SK-N-DZ (cell line): ENCODE measurements around the gene MIA3. TPM values are rescaled to one million over a fixed set of nuclear protein-coding genes. Genes with fewer than 3 reads are reported as not detected.
"Not testable (repeated sequence)": the region's sequence is repeated elsewhere in the genome, so short reads cannot be mapped to it uniquely, and the experiment has no call there.

Experiments
- DNase-seq: peaks from one replicate; pipeline ENCODE4 v3.0.0-alpha.2; 2015; ENCODE audit warnings: low spot score
- polyA plus RNA-seq, 2 experiments: library from polyadenylated mRNA; depleted of rRNA; stranded (reverse); fragments of >200 nt; gene quantifications; 2 replicates each; pipeline ENCODE4 v1.2.3, GENCODE V29; 2014

Gene MIA3
- 14.9 and 15.4 TPM in 2 replicates for polyA plus RNA-seq (2014; cell fraction: cytosol; rRNA removed)
- 34.5 and 45.4 TPM in 2 replicates for polyA plus RNA-seq (2014; cell fraction: nucleus; rRNA removed)

- peak; percentile 10 for DNase-seq
Observed at GRCh38 chr1:222618001-222618879, at the start of gene MIA3. MIA3 (plus strand) TSS chr1:222618097; CDS start chr1:222618111, 14 bp downstream.

DNA sequence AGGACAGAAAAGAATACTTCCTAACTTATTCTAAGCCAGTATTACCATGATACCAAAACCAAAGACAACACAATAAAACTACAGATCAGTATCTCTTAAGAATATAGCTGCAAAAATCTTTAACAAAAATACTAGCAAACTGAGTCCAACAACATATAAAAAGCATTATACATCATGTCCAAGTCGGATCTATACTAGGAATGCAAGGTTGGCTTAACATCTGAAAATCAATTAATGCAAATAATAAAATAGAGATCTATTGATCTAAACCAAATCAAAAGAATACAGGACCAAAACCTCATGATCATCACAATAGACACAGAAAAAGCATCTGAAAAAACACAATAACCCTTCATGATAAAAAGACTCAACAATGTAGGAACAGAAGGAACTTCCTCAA lies 47.1 kb upstream of the MIA3 start:
- DNase-seq: no peak

- DNase-seq: no peak
Observed at GRCh38 chr1:222579316-222579715, 38.6 kb upstream of the MIA3 start.

GRCh38 chr1:222582099-222582774 lies 35.7 kb upstream of the MIA3 start:
- no peak for DNase-seq

DNA sequence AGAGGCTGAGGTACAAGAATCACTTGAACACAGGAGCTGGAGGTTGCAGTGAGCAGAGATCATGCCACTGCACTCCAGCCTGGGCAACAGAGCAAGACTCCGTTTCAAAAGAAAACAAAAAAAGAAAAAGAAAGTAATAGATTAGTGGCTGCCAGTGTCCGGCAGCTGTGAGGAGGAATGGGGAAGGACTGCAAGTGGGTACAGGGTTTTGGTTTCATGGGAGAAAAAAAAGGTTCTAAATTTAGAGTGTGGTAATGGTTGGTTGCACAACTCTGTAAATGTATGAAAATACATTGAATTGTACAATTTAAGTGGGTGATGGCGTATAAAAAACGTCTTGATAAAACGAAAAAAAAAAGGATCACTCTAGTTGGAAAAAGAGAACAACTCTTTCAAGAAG lies 34.8 kb upstream of the MIA3 start:
- DNase-seq: no peak

GRCh38 chr1:222586842-222587241 lies 31.1 kb upstream of the MIA3 start:
- no peak for DNase-seq

DNA sequence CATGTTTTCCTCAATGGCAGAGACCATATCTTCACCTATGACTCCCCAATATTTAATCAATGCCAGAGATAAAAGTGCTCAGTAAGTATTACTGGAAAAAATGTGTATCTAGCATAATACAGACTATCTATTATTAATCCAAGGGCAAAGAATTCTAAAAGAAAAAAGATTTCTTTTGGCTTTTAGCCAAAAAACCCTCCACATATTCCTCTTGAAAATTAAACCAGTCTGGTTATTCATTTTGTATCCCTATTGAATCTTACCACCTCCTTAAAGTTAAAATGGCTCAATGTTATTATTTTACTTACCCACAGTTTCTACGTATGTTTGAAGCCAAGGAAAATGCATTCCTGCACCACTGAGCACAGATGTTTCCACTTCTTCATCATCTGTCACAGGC lies 29.8 kb upstream of the MIA3 start:
- no peak for DNase-seq

DNA sequence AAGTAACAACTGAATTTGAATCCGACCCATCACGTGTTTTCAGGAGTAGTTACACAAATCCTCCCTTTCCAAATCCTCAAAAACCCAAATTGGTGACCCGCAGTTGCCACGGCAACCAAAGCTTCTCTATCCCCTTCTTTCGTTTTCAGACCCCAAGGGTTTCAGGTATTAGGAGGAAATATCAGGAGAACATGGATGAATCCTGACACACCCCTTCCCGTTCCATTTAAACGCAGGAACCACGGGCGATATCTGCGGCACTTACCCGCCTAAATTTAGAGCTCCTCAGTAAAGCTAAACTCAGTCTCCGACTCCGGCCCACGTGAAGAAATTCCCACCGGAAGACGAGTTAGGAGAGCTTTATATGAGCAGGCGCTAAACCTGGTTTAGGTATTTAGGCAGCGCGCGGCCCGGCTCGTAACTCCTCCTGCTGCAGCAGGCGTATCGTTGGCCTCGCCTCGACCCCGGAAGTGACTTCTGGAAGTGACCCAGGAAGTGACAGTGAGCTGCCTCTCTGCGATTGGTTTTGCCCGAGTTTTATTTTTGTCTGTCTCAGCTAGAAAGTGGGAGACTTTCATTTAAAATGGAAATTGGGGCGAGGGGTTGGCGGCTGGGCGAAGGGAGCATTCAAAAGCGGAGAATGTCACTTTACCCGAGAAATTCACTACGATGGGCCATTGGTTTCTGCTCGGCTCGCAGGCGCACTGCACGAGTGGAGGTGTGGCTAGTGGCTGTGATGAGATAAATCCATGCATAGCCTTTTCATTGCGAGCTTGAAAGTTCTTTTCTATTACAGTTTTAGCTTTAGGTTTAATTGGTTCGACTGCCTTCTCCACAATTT lies 28.2 kb upstream of the MIA3 start, which contains the start of gene TAF1A:
Gene TAF1A, minus strand, starts transcription at position 472 of the 841 bp plus-strand sequence.
- DNase-seq: peak; percentile 78

- no peak for DNase-seq
Observed at GRCh38 chr1:222592171-222592570, 25.7 kb upstream of the MIA3 start.

GRCh38 chr1:222594789-222595188 lies 23.1 kb upstream of the MIA3 start:
- DNase-seq: no peak

DNA sequence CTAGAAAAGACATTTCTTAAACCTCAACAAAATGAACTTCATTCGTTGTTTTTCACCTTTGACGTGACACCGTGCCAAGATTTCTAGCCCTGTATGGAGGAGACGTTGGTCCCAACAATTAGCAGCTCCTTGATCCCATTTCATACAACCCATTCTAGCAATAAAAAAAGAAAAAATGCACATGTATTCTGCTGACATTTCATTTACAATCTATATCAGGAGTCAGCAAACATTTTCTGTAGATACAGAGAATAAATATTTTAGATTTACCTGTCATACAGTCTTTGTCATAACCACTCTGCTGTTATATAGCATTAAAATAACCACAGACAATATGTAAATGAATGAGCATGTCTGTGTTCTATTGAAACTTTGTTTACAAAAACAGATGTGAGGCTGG lies 21.2 kb upstream of the MIA3 start:
- no peak for DNase-seq

DNA sequence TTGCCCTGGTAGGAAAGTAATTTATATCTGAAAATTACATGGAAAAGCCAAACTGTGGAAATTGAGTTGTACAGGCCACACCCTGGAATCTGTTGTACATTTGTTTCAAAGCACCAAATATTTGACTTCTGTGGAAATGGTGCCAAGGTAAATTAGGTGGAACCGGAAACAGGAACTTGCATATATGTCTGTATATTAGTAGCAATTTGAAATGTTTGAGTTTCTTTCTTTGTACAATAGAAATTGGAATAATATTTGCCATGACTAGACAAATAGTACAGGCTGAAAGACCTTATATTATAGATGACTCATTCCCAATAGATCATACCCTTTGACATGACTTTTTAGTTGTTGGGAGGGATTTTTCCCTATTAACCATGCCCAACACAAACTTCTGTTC lies 17.6 kb upstream of the MIA3 start:
- no peak for DNase-seq

DNA sequence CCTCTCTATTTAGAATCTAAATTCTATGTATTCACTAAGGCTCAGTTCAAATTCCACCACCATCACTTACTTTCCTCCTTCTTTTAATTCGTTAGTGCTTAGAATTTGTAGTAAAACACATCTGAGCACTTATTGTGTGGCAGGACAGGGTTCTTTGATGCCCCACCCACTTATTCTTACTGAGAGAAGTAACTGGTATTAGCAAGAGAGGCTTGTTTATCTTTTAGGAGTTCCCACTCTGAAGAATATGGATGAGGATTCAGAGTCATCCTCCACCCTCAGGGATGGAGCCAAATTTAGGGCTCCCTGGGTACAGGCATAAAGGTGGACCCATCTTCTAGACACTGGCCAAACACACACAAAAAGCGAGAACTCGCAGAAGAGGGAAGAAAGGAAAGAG lies 16.6 kb upstream of the MIA3 start:
- DNase-seq: no peak

DNA sequence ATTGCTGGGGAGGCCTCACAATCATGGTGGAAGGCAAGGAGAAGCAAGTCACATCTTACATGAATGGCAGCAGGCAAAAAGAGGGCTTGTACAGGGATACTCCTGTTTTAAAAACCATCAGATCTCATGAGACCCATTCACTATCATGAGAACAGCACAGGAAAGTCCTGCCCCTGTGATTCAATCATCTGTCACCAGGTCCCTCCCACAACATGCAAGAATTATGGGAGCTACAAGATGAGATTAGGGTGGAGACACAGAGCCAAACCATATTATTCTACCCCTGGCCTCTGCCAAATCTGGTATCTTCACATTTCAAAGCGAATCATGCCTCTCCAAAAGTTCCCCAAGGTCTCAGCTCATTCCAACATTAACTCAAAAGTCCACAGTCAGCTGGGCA lies 11.1 kb upstream of the MIA3 start:
- DNase-seq: no peak

- not testable (repeated sequence) for DNase-seq
Observed at GRCh38 chr1:222609111-222609510, 8.8 kb upstream of the MIA3 start.

DNA sequence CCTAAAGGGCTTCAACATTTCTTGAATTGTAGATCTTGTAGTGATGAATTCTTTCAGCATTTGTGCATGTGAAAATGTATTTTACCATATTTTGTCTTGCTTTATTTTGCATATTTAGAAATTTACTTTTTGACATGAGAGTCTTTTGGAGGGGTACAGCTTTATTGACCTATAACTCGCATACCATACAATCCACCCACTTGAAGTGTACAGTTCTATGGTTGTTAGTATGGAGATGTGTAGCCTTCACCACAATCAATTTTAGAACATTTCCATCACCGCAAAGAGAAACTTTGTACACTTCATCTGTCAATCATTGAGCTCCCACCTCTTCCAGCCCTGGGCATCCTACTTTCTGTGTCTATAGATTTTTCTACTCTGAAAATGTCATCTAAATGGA lies 7.2 kb upstream of the MIA3 start:
- DNase-seq: no peak

DNA sequence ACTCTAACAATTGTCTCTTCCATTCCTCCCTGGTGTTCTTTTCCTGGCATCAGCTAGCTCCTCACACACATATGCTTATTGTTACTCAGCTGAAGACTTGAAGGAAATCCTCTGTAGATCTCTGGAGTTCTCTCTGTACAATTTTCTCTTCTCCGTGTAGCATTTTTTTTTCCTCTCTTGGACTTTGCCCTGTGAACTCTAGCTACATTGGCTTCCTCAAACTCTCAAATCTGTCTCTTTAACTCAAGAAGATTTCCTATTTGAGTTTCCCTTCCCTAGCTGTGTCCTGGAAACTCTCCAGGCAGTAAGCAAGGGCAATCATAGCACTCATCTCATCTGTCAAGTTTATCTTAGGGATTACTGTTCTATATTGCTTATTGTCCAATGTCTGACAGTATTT lies 4.3 kb upstream of the MIA3 start:
- no peak for DNase-seq

DNA sequence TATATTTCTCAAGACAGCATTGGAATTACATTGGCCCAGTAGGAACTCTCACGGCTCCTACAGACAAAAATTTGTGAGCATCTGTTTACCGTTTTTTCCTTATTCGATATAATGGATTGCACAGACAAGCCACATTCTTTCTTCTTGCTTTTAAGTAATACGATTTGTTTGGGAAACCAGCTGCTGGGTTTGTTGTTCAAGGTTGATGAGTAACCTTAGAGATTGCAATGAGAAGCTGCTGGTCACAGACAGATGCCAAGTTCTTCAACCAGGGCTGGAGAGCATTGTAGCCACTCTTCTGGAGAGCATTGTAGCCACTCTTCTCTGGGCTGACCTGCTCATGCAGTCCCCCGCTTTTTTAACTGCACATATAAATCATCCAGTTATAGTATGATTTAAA lies 1.4 kb upstream of the MIA3 start:
- no peak for DNase-seq

- DNase-seq: peak; percentile 96
Observed at GRCh38 chr1:222617367-222617951, 438 bp upstream of the MIA3 start.

GRCh38 chr1:222618880-222619596 lies 1.1 kb downstream of the MIA3 start:
- peak; percentile 29 for DNase-seq

GRCh38 chr1:222620566-222620965 lies 2.7 kb downstream of the MIA3 start:
- DNase-seq: no peak
